GM20000 (cell line): Measurements from ENCODE around the gene P4HA1.
A peak's percentile ranks its signal among the peaks of the same experiment; 100 is the strongest.

ENCODE experiments used
- DNase-seq: peaks from one replicate; pipeline ENCODE4 v3.0.0; 2012; ENCODE audit warnings: low spot score
- TF ChIP-seq, protein P1 (sequence below): IDR thresholded peaks from 2 replicates; pipeline ENCODE4 v1.5.1; 2012; ENCODE audit warnings: mild to moderate bottlenecking, control low read depth; ENCODE audit errors: extremely low read depth, missing control alignments

Gene P4HA1

DNA sequence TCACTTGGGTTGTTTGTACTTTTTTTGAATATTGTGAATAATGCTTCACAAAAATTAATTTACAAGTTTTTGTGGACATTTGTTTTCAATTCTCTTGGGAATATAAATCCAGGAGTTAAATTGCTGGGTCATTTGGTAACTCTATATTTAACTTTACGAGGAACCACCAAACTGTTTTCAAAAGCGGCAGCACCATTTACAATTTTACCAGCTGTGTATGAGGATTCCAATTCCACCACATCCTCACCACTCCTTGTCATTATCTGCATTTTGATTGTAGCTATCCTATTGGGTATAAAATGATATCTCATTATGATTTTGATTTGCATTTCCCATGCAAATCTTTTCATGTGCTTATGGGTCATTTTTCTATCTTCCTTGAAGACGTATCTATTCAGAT lies 9.6 kb upstream of the P4HA1 start:
- TF ChIP-seq, protein P1, sequence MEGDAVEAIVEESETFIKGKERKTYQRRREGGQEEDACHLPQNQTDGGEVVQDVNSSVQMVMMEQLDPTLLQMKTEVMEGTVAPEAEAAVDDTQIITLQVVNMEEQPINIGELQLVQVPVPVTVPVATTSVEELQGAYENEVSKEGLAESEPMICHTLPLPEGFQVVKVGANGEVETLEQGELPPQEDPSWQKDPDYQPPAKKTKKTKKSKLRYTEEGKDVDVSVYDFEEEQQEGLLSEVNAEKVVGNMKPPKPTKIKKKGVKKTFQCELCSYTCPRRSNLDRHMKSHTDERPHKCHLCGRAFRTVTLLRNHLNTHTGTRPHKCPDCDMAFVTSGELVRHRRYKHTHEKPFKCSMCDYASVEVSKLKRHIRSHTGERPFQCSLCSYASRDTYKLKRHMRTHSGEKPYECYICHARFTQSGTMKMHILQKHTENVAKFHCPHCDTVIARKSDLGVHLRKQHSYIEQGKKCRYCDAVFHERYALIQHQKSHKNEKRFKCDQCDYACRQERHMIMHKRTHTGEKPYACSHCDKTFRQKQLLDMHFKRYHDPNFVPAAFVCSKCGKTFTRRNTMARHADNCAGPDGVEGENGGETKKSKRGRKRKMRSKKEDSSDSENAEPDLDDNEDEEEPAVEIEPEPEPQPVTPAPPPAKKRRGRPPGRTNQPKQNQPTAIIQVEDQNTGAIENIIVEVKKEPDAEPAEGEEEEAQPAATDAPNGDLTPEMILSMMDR = no peak
- DNase-seq = no peak

GRCh38 chr10:73099141-73099540 lies 2.5 kb upstream of the P4HA1 start:
- TF ChIP-seq, protein P1 = no peak
- no peak for DNase-seq

DNA sequence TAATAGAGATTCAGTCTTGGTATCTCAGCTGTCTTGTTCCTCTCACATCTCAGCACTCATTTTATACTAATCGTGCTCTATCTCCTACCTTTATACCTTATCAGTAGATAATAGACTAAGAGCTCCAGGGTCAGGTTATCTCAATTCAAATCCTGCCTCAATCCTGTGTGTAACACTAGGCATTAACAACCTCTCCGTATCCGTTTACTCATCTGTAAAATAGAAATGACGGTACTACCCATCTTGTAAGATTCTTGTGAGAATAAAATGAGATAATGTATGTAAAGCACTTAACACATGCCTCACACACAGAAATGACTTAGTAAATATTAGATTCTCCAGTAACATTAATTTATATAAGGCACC lies 622 bp upstream of the P4HA1 start:
- TF ChIP-seq, protein P1 = no peak
- no peak for DNase-seq

DNA sequence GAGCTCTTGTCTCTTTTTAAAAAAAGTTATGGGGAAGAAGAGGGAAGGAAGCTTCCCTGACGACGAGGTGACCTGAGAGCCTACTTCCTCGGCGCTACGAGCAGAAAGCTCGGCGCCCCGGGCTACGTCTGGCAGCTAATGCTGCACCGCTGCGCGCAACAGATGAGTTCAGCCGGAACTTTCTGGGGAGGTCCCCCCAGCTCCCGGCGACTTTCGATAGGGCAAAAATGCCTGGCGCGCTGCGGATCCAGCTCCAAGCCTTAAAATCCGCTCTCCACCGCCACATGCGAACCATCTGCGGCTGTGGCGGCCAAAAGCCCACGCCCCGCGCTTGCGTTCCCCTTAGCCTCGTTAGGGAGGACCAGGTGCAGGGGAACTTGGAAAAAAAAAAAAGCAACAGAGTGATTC lies 621 bp downstream of the P4HA1 start:
- DNase-seq = peak; percentile 58
- TF ChIP-seq, protein P1 = no peak

DNA sequence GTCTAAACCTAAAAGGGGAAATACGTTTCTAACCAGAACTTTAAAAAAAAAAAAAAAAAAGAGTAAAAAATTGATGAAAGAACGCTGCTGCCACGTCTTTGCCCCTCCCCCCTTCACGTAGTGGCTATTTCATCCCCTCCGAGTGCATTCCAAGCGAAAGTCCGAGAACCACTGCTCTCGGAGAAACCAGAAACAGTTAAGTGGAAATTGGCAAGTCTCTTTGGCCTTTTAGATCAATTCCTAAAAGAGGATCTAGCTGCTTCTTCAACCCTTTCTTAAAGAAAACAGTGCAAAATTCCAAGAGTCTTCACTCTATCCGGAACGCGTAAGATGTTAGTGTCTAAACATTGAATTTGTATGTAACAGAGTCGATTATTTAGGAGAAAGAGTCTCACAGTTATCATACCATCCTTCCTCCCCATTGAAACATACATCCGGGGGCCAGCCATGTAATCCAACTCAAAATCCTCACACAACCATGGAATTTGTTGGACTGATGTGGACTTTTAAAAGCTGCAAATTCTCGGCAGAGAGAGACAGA lies 1.1 kb downstream of the P4HA1 start:
- TF ChIP-seq, protein P1 = no peak
- DNase-seq = peak; percentile 32

DNA sequence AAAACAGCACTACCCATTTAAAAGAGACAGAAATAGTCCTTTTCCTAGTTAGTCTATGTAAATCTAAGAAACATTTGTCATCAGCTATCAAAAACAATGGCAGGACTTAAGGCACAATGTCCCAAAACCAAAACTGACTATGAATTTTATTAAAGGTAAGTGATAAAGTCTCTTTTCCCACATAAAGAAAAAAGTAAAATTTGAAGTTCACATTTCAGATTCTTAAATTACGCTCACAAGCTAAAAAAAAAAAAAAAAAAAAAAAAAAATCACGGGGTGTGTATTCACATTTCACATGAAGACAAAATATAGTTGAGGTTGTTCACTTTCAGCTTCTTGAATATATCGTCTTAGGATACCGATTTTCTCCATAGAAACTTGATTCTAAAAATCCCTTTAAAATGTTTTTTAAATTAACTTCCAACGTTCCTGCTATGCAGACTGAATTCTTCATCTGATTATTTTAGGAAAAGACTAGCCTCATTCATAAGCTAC lies 1.6 kb downstream of the P4HA1 start:
- no peak for DNase-seq
- TF ChIP-seq, protein P1 = no peak

DNA sequence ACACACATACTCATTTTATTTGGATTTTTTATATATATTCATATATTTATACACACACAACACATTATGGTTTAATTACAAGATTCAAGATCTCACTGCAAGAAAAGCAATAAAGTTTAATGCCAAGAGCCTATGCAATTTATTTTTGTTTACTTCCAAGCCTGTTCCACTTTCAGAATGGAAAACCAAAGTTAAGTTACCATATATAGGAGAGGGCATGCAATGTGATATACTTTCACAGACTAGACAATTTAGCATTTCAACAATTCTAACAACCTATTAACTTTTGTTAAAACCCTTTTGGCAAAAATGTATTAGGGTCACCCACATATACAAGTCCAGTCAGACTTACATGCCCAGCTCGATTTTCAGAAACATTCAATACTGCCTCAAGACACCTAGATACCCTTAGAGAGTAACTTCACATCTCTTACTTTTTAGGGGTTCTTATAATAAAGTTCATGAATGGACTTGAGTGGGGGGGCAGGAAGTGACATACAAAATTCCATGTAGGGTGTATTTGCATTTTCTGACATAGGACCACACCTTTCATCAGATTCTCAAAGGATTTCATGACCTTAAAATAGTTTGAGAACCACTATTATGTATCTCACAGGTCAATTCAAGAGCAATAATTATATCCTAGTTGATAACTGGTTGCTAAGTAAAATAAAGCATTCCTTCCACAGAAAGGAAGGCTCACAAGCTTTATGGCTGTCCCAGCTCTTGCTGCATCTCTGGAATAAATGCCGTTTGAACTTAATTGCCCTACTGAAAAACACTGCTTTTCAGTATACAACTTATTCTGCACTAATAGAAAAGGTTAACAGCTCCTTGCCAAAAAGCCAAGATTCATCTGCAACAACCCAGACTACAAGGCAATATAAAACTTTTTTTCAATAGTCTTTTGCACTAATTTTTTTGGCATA lies 2.5 kb downstream of the P4HA1 start:
- DNase-seq = no peak
- TF ChIP-seq, protein P1 = no peak
